GM19463 (cell line): ENCODE data around the gene SLC5A2.
"Not testable (repeated sequence)": the region's sequence is repeated elsewhere in the genome, so short reads cannot be mapped to it uniquely, and the experiment has no call there.

Experiments used
- ATAC-seq: cut with Tn5 transposase; IDR thresholded peaks from one replicate; pipeline ENCODE4 v1.9.1; 2021; ENCODE audit warnings: mild to moderate bottlenecking, moderate library complexity; ENCODE audit not compliant: unreplicated experiment

The SLC5A2 gene

DNA sequence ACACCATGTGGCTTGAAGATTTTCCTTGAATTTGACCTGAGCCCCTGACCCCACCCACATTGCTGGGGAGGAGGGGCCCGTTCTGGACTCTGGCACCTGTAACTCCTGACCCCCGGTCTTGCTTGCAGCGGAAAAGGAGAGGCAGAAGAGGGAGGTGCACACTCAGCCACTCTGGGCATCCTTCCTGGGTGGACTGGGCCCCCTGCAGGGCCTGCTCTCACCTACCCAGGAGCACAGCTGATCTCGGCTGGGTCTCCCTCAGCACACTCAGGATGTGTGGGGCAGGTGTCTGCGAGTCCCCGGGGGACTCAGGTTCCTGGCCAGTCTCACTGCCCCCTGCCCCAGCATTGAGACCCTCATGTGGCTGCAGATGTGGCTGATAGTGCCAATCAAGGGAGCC, 40.8 kb downstream of the SLC5A2 start:
- not testable (repeated sequence) for ATAC-seq

- ATAC-seq = no peak
Measured at GRCh38 chr16:31525113-31525512, 42.2 kb downstream of the SLC5A2 start.

DNA sequence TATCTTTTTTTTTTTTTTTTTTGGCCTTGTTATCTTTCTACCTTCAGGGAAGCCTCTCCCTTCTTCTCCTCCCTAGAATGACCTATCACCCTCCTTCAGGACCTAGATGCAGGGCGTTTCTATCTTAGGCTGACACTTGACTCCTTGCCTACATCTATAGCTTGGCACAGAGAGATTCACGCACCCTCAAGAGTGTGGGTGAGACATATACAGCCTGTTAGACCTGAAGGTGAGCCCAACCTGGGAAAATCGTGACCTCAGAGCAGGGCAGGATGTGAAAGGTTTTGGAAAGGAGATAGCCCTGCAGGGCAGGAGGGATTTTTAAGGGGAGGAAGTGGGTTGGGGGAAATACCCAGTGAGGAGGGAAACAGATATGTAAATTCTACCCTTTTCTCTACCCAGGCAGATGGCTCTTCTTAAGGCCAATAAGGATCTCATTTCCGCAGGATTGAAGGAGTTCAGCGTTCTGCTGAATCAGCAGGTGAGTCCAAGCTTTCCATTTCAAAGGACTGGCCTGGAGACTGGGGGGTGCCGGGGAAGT, 44.9 kb downstream of the SLC5A2 start, which contains the start of gene AHSP:
AHSP (plus strand) TSS at position 167 of the 541 bp plus-strand sequence; CDS start at position 407, 240 bp downstream.
- no peak for ATAC-seq

- no peak for ATAC-seq
Measured at GRCh38 chr16:31528523-31529107, 45.7 kb downstream of the SLC5A2 start.

DNA sequence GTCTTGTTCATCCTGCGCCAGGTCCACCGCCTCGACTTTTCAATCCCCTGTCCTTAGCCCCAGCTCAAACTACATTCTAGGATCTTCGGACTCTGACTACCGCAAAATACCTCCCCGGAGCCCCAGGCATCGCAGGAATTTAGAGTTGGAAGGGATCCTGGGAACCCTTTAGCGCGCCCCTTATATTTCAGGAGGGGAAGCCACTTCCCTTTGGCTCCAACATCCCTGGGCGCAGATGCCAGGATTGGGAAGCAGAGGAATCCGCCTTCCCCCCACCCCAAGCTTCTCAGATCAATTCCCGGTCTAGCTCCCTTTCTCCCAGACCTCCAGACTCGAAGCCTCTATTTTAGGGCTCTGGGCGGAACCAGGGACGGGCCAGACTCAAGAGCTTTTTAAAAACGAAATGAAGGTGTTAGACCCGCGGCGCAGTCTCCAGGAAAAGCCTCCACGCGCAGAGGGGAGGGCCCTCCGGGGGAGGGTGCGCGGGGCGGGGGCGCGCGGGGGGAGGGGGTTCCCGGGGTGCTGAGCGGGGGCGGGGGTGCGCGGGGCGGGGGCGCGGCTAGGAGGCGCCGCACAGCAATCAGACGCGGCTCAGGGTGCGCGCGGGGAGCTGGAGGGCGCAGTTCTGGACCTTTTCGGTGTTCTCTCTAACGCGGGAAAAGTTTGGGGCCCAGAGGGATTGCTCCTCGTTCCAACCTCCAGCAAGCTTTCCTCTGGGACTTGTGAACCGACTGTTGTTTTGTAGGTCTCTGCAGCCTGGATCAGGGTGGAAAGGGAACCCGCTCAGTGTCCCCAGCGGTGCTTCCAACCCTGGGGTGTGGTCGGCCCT, 46.4 kb downstream of the SLC5A2 start:
- ATAC-seq = no peak

DNA sequence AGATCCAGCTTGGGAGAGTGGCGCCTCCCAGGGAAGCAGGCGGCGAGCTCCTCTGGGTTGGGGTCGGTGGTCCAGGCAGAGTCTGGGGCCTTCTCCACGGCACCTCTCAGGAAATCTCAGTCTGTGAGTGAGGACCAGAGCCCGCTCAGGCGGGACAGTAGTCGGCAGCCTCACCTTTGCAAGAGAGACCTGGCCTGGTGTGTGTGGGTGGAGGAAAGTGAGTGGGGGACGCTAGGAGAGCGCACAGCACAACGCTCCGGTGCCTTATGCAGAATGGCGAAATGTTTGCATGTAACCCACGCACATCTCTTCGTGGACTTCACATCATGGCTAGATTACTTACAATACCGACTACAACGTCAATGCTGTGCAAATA, 47.0 kb downstream of the SLC5A2 start:
- no peak for ATAC-seq

DNA sequence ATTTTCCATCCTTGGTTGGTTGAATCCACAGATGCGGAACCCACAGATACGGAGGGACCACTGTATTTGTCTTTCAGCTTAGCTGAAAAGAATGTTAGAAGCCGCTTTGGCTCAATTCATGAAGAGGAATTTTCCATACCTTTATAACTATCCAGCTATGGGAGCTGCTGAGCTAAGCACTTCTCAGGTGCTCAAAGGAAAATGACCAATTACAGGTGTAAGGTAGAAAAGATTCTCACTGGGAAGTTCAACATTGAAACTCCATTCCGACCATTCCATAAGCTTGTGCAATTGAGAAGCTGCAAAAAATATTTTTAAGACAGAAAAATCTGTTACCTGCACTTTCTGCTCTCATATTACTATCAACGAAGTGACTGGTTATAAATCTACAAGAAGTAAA, 47.5 kb downstream of the SLC5A2 start:
- ATAC-seq = no peak

DNA sequence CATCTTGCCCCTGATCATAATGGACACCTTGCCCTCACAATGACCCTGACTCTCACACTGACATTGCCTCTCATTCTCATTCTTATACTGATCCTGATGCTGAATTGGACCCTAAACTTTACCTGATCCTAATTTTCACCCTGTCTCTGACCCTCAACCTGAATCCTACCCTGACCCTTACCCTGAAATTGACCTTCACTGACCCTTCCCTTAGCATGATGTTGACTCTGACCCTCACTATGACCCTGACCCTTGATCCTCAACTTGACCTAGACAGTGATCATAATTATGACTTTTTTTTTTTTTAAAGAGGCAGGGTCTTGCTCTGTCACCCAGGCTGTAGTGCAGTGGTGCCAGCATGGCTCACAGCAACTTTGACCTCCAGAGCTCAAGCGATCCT, 48.2 kb downstream of the SLC5A2 start:
- no peak for ATAC-seq

GRCh38 chr16:31532120-31532519, 49.2 kb downstream of the SLC5A2 start:
- no peak for ATAC-seq

DNA sequence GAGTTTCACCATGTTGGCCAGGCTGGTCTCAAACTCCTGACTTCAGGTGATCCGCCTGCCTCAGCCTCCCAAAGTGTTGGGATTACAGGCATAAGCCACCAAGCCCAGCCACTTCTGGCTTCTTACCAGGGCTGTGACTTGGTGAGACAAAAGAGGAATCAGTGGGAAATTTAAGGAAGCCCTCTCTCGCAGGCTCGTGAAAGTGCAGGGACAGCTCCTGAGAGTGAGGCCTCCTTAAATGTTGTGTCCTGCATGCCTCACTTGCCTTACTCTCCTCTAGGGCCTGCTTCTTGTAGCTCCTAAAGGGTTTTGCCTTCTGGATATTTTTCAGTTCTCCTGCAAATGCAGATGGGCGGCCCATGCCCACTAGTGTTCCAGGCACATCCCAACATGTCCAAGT, 50.0 kb downstream of the SLC5A2 start:
- ATAC-seq = no peak

DNA sequence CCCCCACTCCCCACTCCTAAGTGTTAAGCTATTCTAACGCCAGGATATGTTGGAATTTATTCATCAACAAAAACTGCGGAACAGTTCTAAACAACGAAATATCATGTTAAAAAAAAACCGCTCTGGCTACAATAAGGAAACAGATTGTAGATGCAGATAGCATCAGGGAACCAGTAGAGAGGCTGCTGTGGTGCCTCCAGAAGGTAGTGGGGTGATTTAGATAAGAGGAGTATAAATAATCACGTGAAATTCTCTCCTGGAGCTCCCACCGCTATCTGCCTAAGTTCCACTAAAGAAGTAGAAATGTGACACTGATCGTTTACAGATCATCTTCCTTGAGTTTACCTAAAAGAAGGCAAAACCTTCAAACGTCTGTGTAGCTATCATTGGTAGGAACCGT, 52.8 kb downstream of the SLC5A2 start:
- no peak for ATAC-seq

- no peak for ATAC-seq
Measured at GRCh38 chr16:31536804-31537361, 54.0 kb downstream of the SLC5A2 start.

DNA sequence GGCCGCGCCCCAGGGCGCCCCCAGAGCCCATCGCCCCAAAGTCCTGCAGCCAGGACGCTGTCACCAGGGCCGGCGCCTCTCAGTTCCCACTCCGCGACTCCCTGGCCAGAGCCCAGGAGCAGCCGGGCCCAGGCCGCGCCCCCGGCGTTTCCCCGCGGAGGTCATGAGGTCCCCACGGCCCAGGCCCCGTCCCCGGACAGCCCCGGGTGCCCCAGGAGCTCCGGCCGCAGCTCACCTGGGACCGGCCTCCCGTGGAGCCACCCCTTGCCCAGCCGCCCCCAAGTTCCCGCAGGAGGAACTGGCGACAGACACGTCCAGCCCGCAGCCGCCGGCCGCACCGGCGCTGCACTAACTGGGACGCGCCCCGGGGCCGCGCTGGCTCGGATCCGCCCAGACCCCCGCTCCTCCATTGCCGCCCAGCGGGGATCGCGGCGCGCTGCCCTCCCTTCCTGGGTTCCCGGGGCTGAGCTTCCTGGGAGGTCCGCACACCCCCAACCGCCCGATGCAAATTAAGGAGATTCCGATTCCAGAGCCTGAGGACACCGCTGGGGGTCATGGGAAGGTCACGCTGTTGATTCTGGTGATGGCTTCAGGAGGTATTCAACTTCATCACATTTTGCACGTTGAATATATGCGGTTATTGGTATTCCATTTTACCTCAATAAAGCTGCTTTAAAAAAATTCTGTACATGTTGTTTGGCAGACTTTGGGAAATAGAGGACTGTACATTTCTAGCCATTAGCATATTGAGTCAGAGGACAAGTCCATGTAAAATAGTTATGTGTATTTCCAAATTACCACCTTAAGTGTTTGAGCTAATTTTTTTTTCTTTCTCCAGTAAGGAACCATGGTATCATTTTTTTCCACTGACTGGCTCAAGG, 54.7 kb downstream of the SLC5A2 start:
- ATAC-seq = no peak

GRCh38 chr16:31538243-31538598, 55.3 kb downstream of the SLC5A2 start:
- ATAC-seq = not testable (repeated sequence)

GRCh38 chr16:31539762-31540161, 56.8 kb downstream of the SLC5A2 start:
- not testable (repeated sequence) for ATAC-seq
